Stimulated activated CD8-positive, alpha-beta memory T cell treated with anti-CD3 and anti-CD28 coated beads, Interleukin-4, amount 100 ng/mL, for 1 hour (primary cell): Measurements from ENCODE around the gene CDK14.

Source experiments
- DNase-seq, 2 donors: peaks; one replicate each; pipeline ENCODE4 v3.0.0-alpha.2; 2020; ENCODE audit warnings: low read depth in 2 of 2, low spot score in 1 of 2

The CDK14 gene

DNA sequence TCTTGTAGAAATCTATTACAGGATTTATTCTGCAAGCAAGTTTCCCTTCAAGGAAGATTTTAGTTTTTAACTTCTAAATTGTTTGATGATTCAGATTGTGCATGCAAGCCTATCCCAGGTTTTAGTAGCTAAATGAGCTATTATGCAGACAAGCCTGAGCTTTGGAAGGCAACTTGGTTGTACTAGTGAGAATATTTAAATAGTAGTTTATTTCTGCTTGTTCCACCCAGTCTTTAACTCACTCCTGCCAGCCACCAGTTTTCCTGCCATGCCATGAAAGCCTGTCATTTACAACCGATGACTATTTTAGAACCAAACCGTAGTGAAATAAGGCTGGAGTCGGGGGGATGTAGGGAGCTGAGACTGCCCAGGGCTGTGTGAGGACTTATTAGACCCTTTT lies 343.5 kb downstream of the CDK14 start:
- DNase-seq: no peak

DNA sequence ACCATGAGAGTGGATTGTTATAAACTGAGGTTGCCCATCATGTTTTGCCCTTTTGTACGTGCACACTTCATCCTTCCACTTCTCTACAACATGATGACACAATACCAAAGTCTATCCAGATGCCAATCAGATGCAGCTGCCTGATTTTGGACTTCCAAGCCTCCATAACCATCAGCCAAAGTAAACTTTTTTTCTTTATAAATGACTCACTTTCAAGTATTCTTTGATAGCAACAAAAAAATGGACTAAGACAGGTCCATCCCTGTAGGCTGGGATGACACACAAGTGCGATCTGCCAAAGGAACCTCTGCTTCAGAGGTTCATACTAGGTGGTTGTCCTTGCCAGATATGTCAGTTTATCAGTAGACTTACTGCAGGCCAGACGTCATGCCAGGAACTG lies 347.9 kb downstream of the CDK14 start:
- DNase-seq: no peak

DNA sequence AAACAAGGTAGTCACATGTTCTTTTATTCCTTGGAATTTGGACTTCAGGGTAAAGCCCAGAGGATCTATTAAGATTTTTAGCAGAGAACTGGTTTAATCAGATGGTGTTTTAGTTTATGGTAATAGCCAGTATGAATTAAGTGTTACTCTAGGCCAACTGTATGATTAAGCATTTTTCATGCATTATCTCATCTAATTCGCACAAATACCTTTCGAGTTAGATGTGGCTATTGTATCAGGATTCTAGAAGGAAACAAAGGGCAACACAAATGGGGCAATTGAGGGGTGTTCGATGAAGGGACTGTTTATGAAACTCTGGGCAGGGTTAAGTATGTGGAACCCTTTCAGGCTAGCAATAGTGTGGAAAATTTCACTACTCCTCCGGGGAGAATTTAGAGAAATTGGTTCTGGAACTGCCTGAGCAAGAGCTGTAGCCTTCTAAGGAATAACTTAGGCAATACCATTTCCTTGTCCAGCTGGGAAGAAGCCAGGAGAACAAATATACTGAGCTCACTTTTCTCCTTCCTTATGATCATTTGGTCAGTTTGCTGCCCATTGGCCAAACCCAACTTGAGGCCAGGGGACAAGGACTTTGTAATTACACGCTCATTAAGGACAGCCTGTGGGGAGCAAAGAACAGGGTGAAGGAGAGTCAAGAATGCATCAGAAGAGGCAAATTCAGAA lies 349.1 kb downstream of the CDK14 start:
- DNase-seq: no peak

DNA sequence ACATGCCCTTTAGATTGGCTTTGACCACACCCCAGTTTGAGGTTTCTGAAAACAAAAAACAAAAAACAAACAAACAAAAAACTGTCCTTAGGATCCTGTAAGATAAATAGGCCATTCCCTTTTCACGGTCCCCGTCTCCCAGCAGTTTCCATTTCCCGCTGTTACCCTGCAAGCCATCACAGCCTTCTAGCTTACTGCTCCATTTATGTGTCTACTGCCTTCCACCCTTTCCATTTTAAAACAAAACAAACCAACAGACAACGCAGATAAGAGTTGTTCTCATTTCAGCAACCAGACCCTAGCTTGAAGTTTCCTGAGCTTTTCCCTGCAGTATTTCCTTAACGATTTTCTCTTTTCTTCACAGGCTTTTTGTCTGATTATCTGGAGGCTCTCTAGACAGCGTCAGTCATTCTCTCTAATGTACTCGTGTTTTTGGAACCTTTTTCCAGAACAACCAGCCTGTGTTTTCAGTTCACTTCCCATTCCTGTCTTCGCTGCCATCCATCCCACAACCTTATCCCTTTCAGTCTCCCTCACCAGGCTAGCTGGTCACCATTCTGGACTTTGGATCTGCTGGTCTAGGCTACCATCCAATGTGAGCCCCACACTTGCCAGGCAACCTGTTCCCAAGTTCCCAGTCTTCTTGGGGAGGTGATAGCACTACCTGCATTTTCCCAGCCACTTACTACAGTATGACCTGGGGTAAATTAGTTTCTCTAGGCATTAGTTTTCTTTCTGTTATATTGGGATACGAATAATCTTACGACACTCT lies 350.8 kb downstream of the CDK14 start:
- DNase-seq: no peak

DNA sequence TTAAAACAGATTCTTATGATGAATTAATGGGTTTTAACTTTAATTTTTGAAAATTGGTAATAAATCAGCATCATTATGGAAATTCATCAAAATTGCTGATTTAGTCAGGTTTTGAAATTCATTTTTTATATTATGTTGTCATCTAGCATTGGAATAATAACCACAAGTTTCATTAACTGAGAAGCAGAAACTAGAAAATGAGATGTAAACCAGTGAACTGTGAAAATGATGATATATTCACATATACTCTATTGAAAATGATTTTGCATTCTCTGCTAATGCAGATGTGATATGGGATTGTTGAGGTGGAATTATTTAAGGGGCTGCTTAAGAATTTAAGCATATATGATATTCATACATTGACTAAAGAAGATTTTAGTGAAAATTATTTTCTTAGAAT lies 352.0 kb downstream of the CDK14 start:
- DNase-seq: no peak

DNA sequence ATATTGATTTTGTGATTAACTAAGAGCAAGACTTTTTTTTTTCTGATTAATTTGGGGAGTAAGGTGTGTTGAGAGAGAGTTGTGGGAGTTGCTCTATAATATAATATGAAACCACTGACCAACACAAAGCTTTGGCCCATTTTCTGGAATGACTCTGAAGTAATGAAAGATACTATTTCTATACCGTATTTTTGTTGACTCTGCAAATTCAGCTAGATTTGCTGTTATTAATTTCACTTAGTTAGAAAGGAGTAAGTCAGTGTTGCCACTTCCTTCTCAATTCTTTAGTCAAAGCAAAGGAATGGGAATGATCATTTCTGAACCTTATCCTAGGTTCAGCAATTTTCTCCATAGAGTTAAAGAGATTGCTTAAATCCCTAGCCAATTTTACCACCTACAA lies 355.1 kb downstream of the CDK14 start:
- no peak for DNase-seq

DNA sequence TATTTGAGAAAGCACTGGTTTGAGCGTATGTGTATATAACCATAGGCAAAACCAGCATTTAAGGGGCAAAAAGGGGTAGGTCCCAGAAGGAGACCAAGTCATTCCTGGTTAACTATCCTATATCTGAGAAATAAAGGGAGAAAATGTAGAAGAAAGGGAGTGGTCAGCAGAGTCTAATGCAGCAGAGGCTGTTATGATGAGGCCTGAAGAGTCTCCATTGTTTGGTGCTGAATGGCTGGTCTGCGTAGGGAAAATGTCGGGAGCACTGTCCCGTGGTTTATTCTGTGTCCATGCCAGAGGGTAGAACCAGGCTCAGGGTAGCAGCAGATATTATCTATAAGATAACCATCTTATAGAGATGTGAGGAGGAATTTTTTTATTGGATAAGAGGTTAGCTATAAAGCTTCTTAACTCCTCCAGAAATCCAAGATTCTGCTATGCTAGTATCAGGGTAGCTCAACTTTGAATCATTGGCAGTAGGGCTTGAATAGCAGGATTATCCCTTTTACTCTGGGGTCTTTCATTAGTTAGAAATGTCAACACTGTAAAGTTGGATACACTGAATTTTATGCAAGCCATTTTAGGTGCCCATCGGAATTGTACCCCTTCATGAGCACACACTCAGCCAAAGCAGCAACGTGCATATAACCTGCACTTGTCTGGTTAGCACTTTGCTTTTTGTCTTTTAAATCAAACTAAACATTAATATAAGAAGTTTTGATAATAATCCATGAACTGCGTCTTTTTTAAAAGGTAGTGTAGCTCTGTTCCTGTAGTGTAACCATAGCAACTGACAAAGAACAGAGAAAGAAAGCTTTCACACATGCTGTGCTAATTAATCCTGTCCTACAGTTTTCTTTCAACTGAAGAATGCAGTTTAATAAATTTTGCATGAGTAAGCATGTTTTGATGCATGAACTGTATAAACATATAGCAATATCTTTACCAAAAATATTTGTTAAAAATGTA lies 356.1 kb downstream of the CDK14 start:
- no peak for DNase-seq

DNA sequence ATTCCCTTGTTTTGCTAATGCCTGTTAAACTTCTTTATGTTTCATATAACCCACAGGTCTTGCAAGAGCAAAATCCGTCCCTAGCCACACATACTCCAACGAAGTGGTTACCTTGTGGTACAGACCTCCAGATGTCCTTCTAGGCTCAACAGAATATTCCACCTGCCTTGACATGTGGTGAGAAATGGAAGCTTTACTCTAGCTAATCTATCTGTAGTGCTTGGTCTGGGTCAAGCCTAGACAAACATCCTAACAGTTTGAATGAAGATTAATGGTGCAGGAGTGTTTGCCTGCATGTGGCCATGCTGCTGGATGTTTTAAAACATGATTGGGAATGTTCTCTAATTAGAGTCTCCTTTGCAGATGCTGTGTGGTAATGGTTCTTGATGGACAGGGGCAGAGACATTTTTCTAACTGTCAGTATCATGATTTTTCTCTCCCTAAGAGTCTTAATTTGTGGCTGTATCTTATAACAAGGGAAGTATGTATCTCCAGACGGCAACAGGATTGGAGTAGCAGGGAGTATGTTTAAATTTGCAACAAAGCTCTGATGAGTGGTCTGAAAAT lies 359.6 kb downstream of the CDK14 start:
- DNase-seq: no peak

DNA sequence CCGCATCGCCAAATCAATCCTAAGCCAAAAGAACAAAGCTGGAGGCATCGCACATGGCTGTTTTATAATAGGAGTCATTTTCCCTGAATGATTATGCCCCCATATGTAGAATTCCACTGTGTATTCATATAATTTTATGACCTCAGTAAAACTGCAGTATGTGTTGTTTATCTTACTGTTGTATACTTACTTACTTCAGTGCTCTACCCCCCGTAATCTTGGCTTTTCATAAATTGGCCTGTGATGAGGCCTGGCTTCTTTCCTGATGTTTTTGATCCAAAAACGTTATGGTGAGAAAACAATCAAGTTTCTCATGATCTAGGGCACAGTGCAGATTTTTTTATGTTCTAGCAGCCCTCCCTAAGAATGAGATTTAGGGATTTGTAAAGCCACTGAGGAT lies 361.8 kb downstream of the CDK14 start:
- no peak for DNase-seq

DNA sequence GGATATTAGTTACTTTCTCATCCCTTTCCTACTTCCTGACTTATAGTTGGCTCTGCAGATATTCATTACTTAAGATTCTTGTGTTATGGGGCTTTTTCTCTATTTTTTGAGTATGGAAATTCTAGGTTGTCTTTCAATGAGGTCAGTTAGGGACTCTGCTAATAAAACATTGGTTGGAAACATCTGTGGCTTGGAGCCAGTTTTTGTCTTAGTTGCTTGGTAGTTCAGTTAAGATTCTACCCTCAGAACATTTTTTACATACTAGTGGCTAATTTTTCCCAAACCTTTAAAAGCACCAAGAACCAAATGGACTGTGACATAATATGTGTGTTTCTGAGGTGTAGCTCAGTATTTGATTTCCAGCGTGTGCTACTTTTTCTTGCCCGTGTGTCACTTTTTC lies 362.5 kb downstream of the CDK14 start:
- no peak for DNase-seq

DNA sequence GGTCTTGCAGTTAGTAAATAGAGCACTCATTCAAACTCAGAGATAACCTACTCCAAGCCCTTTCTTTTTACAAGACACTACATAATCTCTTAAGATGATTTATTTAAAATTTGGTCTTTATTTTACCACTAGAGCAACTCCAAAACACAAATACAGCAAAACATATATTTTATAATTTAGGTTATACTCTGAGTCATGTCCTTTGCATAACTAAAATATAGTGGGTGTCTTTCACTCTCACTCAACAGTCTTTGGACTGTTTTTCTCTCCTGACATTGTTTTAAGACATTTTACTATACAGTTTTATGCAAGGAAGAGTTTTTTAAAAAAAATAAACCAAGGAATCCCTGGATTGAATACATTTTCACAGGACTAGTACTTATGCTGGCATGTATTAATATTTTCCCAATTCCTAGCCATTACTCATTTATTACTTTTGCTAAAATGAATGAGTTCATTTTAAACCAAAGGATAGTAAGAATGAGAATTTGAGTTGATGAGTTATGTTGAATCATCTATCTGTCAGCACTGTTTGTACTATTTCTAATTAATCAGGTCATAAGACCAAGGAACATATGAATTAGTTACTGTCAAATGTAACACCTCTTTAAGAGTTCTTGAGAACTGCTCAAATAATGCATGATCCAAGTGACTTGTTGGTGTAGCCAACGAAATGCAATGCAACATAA lies 365.1 kb downstream of the CDK14 start:
- no peak for DNase-seq

DNA sequence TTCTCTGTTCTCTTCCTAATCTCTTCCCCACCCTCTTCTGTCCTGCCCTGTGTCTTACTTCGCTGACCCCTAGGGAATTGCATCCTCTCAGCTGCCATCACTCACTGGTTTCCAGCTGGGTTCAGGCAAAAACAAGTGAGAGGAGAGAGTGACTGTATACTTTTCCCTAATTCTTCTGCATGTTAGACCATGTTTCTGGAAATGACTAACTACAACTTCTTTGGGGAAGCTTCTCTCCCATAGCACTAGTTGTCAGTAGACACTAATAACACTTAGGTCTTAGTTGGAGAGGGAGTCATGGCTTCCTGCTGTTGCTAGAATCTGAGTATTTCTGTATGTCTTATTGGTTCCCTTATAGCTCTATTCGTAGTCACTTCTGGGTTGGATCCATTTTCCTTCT lies 369.1 kb downstream of the CDK14 start:
- no peak for DNase-seq

DNA sequence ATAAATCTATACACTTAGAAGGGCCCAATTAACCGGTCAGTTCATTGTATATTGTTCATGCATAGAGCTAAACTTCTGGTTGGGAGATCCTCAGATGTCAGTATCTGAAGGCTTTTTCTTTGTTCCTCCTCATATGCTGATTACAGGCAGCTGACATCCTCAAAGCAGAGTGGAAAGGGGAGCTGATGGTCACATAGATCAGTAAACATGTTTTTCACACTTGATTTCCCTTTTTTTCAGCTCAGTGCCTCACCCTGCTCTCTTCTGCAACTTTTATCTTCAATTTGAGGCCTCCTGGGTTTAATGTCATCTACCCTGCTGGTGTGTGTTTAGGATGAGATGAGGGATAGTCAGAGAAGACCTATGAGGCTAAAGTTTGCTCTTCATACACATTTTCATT lies 370.2 kb downstream of the CDK14 start:
- no peak for DNase-seq

DNA sequence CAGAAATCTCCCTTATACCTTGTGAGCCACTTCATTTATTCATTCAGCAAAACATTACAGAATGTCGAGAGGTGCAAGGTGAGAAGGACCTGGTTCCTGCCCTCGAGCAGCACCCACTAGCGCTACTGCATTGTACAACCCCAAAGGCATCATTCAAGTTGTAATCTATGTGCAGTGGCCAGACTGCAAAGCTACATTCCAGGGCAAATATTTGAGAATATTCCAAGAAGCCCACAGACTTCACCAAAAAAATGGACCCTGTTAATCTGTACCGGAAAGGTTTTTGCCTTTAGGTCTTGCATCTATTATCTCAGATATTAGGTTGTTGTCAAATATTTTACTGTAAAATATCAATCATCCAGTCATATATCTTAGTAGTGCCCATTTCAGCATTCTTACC lies 372.8 kb downstream of the CDK14 start:
- no peak for DNase-seq

DNA sequence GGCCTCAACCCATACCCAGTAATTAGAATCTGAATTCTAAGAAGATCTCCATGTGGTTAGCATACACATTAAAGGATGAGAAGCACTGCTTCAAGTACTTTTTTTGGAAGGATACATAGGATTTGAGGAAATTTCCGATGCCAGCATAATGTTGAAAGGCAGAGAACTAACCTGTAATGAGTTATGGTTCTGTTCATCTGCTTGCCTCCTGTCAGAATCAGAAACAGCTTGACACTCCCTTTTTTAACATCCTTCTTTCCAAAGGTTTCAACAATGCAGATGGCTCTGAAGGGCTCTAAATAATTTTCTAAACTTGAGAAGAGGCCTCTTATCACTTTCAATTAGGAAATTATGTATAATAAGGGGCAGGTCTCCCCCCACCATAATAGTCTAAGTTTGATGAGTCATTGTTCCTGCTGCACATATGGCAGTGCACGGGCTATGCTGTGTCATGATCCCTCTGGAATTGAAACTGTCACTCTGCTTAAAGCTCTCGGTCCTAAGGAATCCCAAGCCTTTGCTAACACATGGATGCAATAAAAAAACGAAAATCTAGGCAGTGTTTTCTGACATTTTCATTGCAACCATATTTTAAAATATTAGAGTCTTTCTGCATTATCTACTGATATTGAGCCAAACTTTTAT lies 376.9 kb downstream of the CDK14 start:
- no peak for DNase-seq

DNA sequence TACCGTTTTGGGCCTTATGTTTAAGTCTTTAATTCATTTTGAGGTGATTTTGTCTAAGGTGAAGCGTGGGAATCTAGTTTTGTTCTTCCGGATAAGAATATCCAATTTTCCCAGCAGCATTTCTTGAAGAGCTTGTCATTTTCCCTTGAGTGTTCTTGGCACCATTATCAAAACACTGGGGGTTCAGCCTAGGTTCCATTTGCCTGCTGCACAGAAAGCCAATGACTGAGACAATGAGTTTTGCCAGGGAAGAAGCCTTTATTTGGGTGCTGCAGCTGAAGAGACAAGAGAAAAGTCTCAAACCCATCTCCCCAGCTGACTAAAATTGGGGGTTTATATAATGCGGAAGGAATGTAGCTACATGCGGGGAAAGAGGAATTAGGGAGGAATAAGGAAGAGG lies 380.9 kb downstream of the CDK14 start:
- no peak for DNase-seq

DNA sequence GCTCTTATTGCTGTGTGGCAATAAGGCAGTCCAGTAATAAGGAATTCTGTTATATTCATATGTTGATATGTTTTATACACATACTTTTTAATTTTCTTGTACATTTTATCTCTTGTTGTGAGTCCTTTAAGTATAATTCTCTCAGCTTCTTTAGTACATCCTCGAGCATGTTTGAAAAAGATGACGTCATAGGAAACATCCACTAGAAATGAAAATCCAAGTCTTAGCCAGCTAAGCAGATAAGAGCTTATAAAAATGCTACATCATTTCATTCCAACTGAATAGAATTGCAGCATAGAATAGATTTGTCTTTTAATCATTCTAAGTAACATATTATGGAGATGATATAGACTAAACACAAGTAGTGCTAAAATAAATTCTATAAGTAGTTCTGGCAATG lies 384.4 kb downstream of the CDK14 start:
- DNase-seq: no peak

DNA sequence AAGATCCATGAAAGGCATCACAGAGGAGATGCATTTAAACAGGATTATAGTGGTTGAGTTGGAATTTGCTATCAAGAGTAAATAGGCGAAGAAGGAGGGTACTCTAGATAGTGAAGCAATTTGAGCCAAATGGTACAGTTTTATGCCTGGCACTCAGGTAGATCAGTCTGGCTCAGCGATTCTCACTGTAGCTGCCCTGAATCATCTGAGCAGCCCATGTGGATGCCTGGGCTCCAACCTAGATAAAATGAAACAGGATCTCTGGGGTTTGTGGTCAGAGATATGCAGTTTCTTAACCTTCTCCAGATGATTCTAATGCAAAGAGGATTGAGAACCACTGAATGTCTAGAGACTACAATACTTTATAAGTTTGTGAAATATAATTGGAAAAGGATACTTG lies 386.1 kb downstream of the CDK14 start:
- DNase-seq: no peak

DNA sequence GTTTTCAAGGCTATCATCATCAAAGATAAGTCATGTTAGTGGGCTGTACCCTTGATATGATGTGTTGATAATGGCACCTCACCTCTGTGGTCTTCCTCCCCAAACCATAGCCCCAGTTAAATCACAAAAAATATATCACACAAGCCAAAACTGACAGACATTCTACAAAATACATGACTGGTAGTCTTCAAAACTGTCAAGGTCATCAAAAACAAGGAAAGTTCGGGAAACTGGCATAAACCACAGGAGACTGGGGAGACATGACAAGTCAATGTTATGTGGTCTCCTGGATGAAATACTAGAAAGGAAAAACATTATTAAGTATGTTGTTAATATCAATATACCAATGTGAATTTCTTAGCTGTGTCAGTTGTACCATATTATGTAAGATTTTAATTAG lies 388.6 kb downstream of the CDK14 start:
- DNase-seq: no peak

DNA sequence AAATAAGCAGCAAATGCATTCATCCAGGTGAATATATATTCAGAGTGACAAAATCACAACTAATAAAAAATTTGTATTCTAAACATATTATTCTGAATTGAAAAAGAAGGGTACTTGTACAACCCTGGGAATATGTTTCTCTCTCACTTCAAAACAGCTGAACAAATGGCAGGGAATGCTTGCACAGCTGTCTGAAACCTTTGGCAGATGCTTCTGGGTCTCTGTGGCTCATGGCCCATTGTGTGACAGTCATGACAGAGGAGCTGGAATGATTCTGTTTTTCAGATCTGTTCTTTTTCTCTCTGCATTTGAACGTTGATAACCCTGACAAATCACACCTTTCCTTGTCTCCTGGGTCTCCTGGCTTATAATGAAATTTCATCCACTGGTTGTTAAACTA lies 392.4 kb downstream of the CDK14 start:
- no peak for DNase-seq
